Uterus (tissue), 2 donors: ENCODE results near the gene LAMB4.

Experiments
- CTCF ChIP-seq, 4 experiments: fragments of 200-600 bp in 2 of 4; fragments of 450-650 bp in 2 of 4; sonication (generic) in 2 of 4; IDR thresholded peaks; one replicate each; pipeline ENCODE4 v1.5.1; 2016 to 2019; ENCODE audit warnings: antibody characterized with exemption in 4 of 4, mild to moderate bottlenecking in 2 of 4, moderate library complexity in 1 of 4
- POLR2A ChIP-seq, 2 donors: fragments of 450-650 bp; IDR thresholded peaks; one replicate each; pipeline ENCODE4 v1.6.1; 2016; ENCODE audit warnings: antibody characterized with exemption in 2 of 2, mild to moderate bottlenecking in 1 of 2, moderate library complexity in 1 of 2

GRCh38 chr7:108008827-108009226 is 121.3 kb downstream of the LAMB4 start:
- TF ChIP-seq CTCF (IDR thresholded peaks at IDR 0.05), result no peak
- TF ChIP-seq POLR2A (IDR thresholded peaks at IDR 0.05), result no peak
